SU-DHL-6 (cell line): ENCODE data around the gene NCOA1.

ENCODE experiments used
- H2AFZ ChIP-seq: fragments of 200-600 bp; sonication (generic); 2 replicates; pipeline ENCODE4 v1.6.1; 2014; ENCODE audit warnings: low read depth, mild to moderate bottlenecking, moderate library complexity, mixed read lengths, antibody characterized with exemption, low read length; ENCODE audit not compliant: severe bottlenecking
- H3F3A ChIP-seq: fragments of 200-600 bp; shearing (Covaris generic); 2 replicates; pipeline ENCODE4 v1.6.0; 2016; ENCODE audit warnings: antibody characterized with exemption, mild to moderate bottlenecking; ENCODE audit not compliant: insufficient read depth
- H3K27ac ChIP-seq: fragments of 200-600 bp; sonication (generic); 2 replicates; pipeline ENCODE4 v1.5.1; 2016; ENCODE audit warnings: low read depth, mild to moderate bottlenecking, low read length, moderate library complexity, mixed read lengths
- H3K27me3 ChIP-seq: fragments of 200-600 bp; sonication (generic), shearing (Covaris generic); 2 replicates; pipeline ENCODE4 v1.6.0; 2014; ENCODE audit warnings: mild to moderate bottlenecking, low read length
- H3K36me3 ChIP-seq: fragments of 200-600 bp; sonication (generic); 2 replicates; pipeline ENCODE4 v1.6.1; 2014; ENCODE audit warnings: mild to moderate bottlenecking, low read length, mixed read lengths
- H3K4me2 ChIP-seq: fragments of 300-600, 200-600 bp; shearing (Covaris generic), sonication (generic); 2 replicates; pipeline ENCODE4 v1.6.0; 2014; ENCODE audit warnings: low read length, low read depth, mild to moderate bottlenecking; ENCODE audit not compliant: poor library complexity, severe bottlenecking
- H3K4me3 ChIP-seq: fragments of 200-600 bp; sonication (generic); 2 replicates; pipeline ENCODE4 v1.5.1; 2014; ENCODE audit warnings: antibody characterized with exemption, low read length, mild to moderate bottlenecking, mixed read lengths; ENCODE audit not compliant: insufficient read depth, poor library complexity, severe bottlenecking
- H3K79me2 ChIP-seq: fragments of 200-600 bp; sonication (generic); 2 replicates; pipeline ENCODE4 v1.6.1; 2014; ENCODE audit warnings: mild to moderate bottlenecking, low read length, moderate library complexity; ENCODE audit not compliant: insufficient read depth
- H3K9ac ChIP-seq: fragments of 200-600 bp; sonication (generic); 2 replicates; pipeline ENCODE4 v1.7.0; 2014; ENCODE audit warnings: mild to moderate bottlenecking, low read length
- H3K9me2 ChIP-seq: fragments of 200-600 bp; sonication (generic); replicated peaks from 2 replicates; pipeline ENCODE4 v1.6.1; 2014; ENCODE audit warnings: low read length; ENCODE audit not compliant: insufficient read depth
- H3K9me3 ChIP-seq: fragments of 200-600 bp; sonication (generic); 2 replicates; pipeline ENCODE4 v1.6.1; 2014; ENCODE audit warnings: low read length, mixed read lengths; ENCODE audit not compliant: insufficient read depth
- H4K20me1 ChIP-seq: fragments of 200-600 bp; sonication (generic); 2 replicates; pipeline ENCODE4 v1.6.1; 2014; ENCODE audit warnings: low read depth, mild to moderate bottlenecking, antibody characterized with exemption, low read length, moderate library complexity, mixed read lengths
- EZH2phosphoT487 ChIP-seq: fragments of 200-600 bp; sonication (generic), shearing (Covaris generic); conservative IDR thresholded peaks from 2 replicates; pipeline ENCODE4 v1.6.1; 2018; ENCODE audit warnings: mild to moderate bottlenecking, antibody characterized with exemption, low read length, moderate library complexity, mixed read lengths
- TF ChIP-seq, protein P1 (sequence below): fragments of 200-600 bp; sonication (generic); IDR thresholded peaks from one replicate; pipeline ENCODE4 v1.5.1; 2017; ENCODE audit warnings: antibody characterized with exemption, mild to moderate bottlenecking, low read length, moderate library complexity; ENCODE audit not compliant: insufficient read depth, poor library complexity, severe bottlenecking

NCOA1 gene

DNA sequence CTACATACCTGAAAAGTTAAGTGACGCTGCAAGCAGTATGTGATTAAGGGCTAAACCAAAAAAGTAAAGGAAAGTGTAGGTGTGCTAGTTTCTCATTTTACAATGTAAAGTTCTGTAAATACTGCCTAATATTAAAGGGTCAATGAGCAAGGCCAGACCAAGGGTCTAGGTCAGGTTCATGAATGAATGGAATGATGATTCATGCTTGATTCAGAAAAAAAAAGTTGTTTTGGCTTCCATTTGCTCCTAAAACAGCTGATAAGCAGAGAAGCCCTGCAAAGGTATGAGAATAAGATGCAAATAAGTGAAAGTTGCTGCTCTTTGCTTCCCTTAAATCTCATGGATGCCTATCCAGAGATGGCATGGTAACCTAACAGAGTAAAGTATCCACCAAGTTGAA is 240.9 kb downstream of the NCOA1 start:
- Histone ChIP-seq H3K79me2 (no peaks in the 10 kb centered on the region), H4K20me1 (no peaks in the 10 kb centered on the region), H3K4me3 (no peak overlapping the region), H3K9me3 (no peaks in the 10 kb centered on the region), H3K27me3 (no peaks in the 10 kb centered on the region), H2AFZ (no peak overlapping the region), H3F3A (no peaks in the 10 kb centered on the region), H3K27ac (no peak overlapping the region), H3K4me2 (no peak overlapping the region), H3K9me2 (no peaks in the 10 kb centered on the region), H3K36me3 (no peaks in the 10 kb centered on the region), H3K9ac (no peak overlapping the region)
- TF ChIP-seq, protein P1, sequence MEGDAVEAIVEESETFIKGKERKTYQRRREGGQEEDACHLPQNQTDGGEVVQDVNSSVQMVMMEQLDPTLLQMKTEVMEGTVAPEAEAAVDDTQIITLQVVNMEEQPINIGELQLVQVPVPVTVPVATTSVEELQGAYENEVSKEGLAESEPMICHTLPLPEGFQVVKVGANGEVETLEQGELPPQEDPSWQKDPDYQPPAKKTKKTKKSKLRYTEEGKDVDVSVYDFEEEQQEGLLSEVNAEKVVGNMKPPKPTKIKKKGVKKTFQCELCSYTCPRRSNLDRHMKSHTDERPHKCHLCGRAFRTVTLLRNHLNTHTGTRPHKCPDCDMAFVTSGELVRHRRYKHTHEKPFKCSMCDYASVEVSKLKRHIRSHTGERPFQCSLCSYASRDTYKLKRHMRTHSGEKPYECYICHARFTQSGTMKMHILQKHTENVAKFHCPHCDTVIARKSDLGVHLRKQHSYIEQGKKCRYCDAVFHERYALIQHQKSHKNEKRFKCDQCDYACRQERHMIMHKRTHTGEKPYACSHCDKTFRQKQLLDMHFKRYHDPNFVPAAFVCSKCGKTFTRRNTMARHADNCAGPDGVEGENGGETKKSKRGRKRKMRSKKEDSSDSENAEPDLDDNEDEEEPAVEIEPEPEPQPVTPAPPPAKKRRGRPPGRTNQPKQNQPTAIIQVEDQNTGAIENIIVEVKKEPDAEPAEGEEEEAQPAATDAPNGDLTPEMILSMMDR, result no peak
- TF ChIP-seq EZH2phosphoT487, result no peak

DNA sequence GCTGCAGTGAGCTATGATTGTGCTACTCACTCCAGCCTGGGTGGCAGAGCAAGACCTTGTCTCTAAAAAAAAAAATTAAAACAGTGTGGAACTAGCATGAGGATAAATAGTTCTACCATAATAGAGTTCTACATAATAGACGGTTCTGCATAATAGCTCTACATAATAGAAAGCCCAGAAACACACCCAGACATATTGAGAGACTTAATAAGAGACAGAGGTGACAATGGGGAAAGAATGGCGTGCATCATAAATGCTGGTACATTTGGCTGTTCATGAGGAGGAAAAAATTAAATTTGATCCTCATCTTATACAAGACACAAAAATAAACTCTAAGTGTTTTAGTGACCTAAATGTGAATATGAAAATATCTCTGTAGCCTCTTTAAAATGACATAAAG is 243.7 kb downstream of the NCOA1 start:
- Histone ChIP-seq H3K27ac (no peak overlapping the region), H3K9ac (no peak overlapping the region), H3K4me3 (no peak overlapping the region), H3K36me3 (no peaks in the 10 kb centered on the region), H3K9me2 (no peaks in the 10 kb centered on the region), H2AFZ (no peak overlapping the region), H3K27me3 (no peaks in the 10 kb centered on the region), H4K20me1 (no peaks in the 10 kb centered on the region), H3K79me2 (no peaks in the 10 kb centered on the region), H3K9me3 (no peaks in the 10 kb centered on the region), H3K4me2 (no peak overlapping the region), H3F3A (no peaks in the 10 kb centered on the region)
- TF ChIP-seq EZH2phosphoT487, result no peak
- TF ChIP-seq, protein P1, result no peak

DNA sequence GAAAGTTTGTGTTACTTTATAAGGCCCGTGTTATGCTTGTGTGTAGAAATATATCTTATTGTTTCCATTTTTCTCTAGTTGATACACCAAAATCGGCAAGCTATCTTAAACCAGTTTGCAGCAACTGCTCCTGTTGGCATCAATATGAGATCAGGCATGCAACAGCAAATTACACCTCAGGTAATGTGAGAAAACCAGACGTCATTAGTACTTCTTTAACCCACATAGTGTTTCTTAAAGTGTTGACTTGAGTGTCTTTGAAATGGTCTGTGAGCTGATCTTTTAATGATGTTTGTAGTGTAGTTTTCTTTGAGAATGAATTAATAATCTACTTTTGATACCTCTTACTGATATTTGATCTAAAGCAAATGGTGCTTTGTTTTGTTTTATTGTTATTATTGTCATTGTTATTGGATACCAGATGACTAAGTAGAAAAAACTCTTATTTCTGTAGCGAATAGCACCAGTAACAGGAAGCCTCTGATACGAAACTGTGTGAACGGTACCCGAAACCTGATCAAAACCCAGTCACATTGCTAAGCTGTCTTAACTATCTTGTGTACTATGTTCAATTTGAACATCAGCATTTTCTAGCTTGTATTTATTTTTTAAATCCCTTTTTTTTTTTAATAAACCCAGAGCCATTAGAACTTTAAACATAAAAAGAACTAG is 248.4 kb downstream of the NCOA1 start:
- Histone ChIP-seq H3F3A (no peaks in the 10 kb centered on the region), H3K9me2 (no peaks in the 10 kb centered on the region), H3K9me3 (no peaks in the 10 kb centered on the region), H3K27ac (no peak overlapping the region), H3K4me3 (no peak overlapping the region), H3K79me2 (no peaks in the 10 kb centered on the region), H3K36me3 (no peaks in the 10 kb centered on the region), H3K9ac (no peak overlapping the region), H3K27me3 (no peaks in the 10 kb centered on the region), H2AFZ (no peak overlapping the region), H3K4me2 (no peak overlapping the region), H4K20me1 (no peaks in the 10 kb centered on the region)
- TF ChIP-seq EZH2phosphoT487, result no peak
- TF ChIP-seq, protein P1, result no peak
